Glutamatergic neuron (in vitro differentiated cells): ENCODE results near the gene KANK4. TPM values are rescaled to one million over a fixed set of nuclear protein-coding genes. Genes with fewer than 3 reads are reported as not detected.

Experiments
- DNase-seq: peaks from one replicate; pipeline ENCODE4 v3.0.0; 2022
- H3K27ac Mint-ChIP-seq: one replicate; pipeline ENCODE4 v1.8.0; 2020; ENCODE audit warnings: mild to moderate bottlenecking, mixed read lengths, inconsistent platforms; ENCODE audit not compliant: unreplicated experiment
- H3K27me3 Mint-ChIP-seq: one replicate; pipeline ENCODE4 v1.8.0; 2020; ENCODE audit warnings: mild to moderate bottlenecking, moderate library complexity, mixed read lengths, inconsistent platforms; ENCODE audit not compliant: unreplicated experiment
- H3K36me3 Mint-ChIP-seq: one replicate; pipeline ENCODE4 v1.8.0; 2020; ENCODE audit warnings: mild to moderate bottlenecking, mixed read lengths, inconsistent platforms; ENCODE audit not compliant: unreplicated experiment
- H3K4me1 Mint-ChIP-seq: one replicate; pipeline ENCODE4 v1.8.0; 2020; ENCODE audit warnings: mild to moderate bottlenecking, low read depth, mixed read lengths, inconsistent platforms; ENCODE audit not compliant: unreplicated experiment
- H3K4me3 Mint-ChIP-seq: one replicate; pipeline ENCODE4 v1.8.0; 2020; ENCODE audit warnings: mild to moderate bottlenecking, mixed read lengths, inconsistent platforms; ENCODE audit not compliant: unreplicated experiment
- H3K9me3 Mint-ChIP-seq: one replicate; pipeline ENCODE4 v1.8.0; 2020; ENCODE audit warnings: mild to moderate bottlenecking, moderate library complexity, mixed read lengths, inconsistent platforms; ENCODE audit not compliant: unreplicated experiment
- total RNA-seq: library from RNA; stranded (reverse); fragmentation: NEBNext Ultra II Directional; extraction: Animal tissue kit (Norgen Biotek cat#: 25700); gene quantifications from one replicate; pipeline ENCODE4 v1.2.1, GENCODE V29; 2021; ENCODE audit not compliant: unreplicated experiment
- TF ChIP-seq, protein P1 (sequence below): fragments of 200-600 bp; sonication (generic); IDR thresholded peaks from one replicate; pipeline ENCODE4 v1.5.0; 2021; ENCODE audit not compliant: partially characterized antibody, unreplicated experiment

KANK4 gene
- total RNA-seq, 1 donor from 2014 or later: not detected

DNA sequence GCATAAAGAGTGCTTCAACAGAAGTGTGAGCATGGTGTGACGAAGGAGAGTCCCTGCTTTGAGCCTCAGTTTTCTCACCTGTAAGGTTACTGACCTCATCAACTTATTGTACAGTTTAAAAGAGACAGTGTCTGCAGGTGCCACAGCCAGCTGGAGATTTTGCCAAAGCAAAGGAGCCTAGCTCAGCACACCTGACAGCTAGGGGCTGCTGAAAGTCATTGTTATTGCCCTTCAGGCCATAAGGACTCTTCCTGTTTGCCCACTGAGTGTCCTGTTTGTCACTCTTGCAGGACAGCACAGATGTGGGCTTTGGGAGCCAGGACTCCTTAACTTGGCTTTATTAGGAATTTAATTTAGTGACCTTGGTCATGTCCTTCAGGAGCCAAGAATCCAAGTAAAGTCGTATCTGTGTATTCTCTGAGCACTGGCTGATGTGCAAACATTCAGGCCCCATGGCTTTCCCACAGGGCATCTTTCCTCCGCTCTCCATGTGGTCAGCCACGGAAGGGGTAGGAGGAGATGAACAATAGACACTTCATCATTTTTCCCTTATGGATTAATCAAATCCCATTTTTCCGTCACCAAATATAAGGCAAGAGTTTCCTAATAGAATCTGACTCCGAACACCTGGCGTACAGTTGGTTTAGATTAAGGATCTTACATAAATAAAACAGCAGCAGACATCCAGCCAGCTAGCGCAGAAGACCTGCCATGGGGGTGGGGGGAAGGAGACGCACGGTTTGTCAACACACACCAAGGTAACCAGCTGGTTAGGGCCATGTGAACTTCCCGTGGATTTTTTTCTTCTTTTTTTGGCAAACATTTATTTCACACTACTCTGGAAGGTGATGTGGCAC, 43.1 kb upstream of the KANK4 start:
- no peak overlapping the region for H3K4me3 Mint-ChIP-seq
- no peak overlapping the region for H3K27ac Mint-ChIP-seq
- no peak for DNase-seq
- no peaks in the 10 kb centered on the region for H3K9me3 Mint-ChIP-seq
- no peaks in the 10 kb centered on the region for H3K36me3 Mint-ChIP-seq
- H3K4me1 Mint-ChIP-seq: no peaks in the 10 kb centered on the region
- TF ChIP-seq, protein P1, sequence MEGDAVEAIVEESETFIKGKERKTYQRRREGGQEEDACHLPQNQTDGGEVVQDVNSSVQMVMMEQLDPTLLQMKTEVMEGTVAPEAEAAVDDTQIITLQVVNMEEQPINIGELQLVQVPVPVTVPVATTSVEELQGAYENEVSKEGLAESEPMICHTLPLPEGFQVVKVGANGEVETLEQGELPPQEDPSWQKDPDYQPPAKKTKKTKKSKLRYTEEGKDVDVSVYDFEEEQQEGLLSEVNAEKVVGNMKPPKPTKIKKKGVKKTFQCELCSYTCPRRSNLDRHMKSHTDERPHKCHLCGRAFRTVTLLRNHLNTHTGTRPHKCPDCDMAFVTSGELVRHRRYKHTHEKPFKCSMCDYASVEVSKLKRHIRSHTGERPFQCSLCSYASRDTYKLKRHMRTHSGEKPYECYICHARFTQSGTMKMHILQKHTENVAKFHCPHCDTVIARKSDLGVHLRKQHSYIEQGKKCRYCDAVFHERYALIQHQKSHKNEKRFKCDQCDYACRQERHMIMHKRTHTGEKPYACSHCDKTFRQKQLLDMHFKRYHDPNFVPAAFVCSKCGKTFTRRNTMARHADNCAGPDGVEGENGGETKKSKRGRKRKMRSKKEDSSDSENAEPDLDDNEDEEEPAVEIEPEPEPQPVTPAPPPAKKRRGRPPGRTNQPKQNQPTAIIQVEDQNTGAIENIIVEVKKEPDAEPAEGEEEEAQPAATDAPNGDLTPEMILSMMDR: no peak
- H3K27me3 Mint-ChIP-seq: no peaks in the 10 kb centered on the region

DNA sequence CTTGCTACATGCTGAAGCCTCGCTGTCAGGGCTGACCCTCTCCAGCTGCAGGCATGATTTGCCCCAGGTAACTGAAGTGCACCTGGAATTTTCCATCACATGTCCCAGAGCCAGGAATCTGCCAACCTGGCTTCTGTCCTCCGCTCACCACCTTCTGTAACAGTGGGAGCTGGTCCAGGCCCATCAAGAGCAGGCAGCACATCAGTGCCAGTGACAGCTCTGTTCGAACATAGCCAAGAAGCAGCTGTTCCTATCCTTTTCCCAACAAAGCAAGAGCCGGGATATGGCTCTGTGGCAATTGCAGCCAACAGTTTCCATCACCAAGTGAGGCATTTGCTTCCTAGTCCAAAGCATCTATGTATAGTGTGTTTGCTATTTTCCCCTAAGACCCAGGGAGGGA, 42.2 kb upstream of the KANK4 start:
- DNase-seq: no peak
- no peak overlapping the region for H3K4me3 Mint-ChIP-seq
- H3K4me1 Mint-ChIP-seq: no peaks in the 10 kb centered on the region
- TF ChIP-seq, protein P1: no peak
- H3K27me3 Mint-ChIP-seq: no peaks in the 10 kb centered on the region
- H3K36me3 Mint-ChIP-seq: no peaks in the 10 kb centered on the region
- H3K9me3 Mint-ChIP-seq: no peaks in the 10 kb centered on the region
- H3K27ac Mint-ChIP-seq: no peak overlapping the region

DNA sequence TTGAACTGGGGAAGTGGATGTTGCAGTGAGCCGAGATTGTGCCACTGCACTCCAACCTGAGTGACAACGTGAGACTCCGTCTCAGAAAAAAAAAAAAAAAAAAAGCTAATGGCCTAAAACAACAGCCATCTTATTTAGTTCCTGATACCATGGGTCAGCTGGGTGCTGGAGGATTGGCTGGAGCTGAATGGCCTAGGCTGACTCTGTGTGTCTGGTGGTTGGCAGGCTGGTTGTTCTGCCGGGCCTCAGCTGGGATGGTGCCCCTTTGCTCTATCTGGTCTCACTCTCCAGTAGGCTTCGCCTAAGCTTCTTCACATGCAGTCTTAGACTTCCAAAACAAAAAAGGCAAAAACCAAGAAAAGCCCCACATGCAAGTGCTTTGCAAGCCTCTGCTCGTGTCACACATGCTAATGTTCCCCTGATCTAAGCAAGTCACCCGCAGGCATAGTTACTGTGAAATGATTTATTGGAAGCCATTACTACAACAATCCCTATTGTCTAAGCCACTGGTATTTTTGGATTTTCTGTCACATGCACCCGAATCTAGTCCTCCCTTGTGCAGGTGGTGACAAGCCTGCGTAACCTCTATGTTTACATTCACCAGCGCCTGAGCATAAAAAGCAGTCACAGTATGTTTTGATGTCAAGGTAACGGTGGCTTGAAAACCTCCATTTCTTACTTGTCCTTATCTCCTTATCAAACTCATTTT, 39.6 kb upstream of the KANK4 start:
- Mint-ChIP-seq H3K4me3 (no peak overlapping the region), H3K4me1 (no peaks in the 10 kb centered on the region), H3K27ac (no peak overlapping the region), H3K9me3 (no peaks in the 10 kb centered on the region), H3K27me3 (peaks cover 2% of the 10 kb centered on the region), H3K36me3 (no peaks in the 10 kb centered on the region)
- TF ChIP-seq, protein P1: no peak
- no peak for DNase-seq

DNA sequence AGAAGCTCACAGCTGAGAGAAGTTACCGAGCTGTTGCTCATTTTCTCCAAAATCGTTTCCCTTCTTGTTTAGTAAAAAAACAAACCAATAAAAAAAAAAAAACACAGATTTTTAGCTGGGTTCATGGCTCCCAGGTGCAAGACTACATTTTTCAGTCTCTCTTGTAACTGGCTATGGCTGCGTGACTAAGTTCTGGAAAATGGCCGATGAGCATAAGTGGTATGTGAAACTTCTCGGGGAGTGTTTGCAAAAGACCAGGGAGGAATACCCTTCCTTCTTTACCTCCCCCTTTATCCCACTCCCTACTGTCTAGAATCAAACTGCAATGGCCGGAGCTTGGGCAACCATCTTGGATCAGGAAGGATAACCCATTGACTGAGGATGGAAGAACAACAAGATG, 38.7 kb upstream of the KANK4 start:
- no peak overlapping the region for H3K27ac Mint-ChIP-seq
- no peaks in the 10 kb centered on the region for H3K4me1 Mint-ChIP-seq
- TF ChIP-seq, protein P1: no peak
- no peak overlapping the region for H3K4me3 Mint-ChIP-seq
- DNase-seq: no peak
- no peaks in the 10 kb centered on the region for H3K36me3 Mint-ChIP-seq
- H3K27me3 Mint-ChIP-seq: peaks cover 2% of the 10 kb centered on the region
- H3K9me3 Mint-ChIP-seq: no peaks in the 10 kb centered on the region
